Thoracic aorta (tissue), 2 donors: Measurements from ENCODE around the gene STAM. TPM values are rescaled to one million over a fixed set of nuclear protein-coding genes. Genes with fewer than 3 reads are reported as not detected.

ENCODE experiments used
- ATAC-seq: fragments of 150-250 bp; one replicate; pipeline ENCODE4 v1.8.0; 2017; ENCODE audit warnings: low read depth; ENCODE audit not compliant: insufficient number of reproducible peaks, low FRiP score
- DNase-seq: peaks from one replicate; pipeline ENCODE4 v3.0.0-alpha.2; 2020; ENCODE audit warnings: low spot score
- H3K27ac ChIP-seq, 2 donors: fragments of 200-600 bp; sonication (generic); 1 replicate in 1 of 2; 2 replicates in 1 of 2; pipeline ENCODE4 v1.5.1; 2016; ENCODE audit warnings: mild to moderate bottlenecking in 2 of 2, moderate library complexity in 2 of 2
- H3K27me3 ChIP-seq: fragments of 200-600 bp; sonication (generic); replicated peaks from 2 replicates; pipeline ENCODE4 v1.6.0; 2016; ENCODE audit warnings: mild to moderate bottlenecking; ENCODE audit not compliant: insufficient read depth
- H3K36me3 ChIP-seq: fragments of 200-600 bp; sonication (generic); one replicate; pipeline ENCODE4 v1.5.1; 2016
- H3K4me1 ChIP-seq, 2 donors: fragments of 200-600 bp; sonication (generic); 1 replicate in 1 of 2; 2 replicates in 1 of 2; pipeline versions ENCODE4 v1.5.1 to v1.6.0; 2016; ENCODE audit warnings: low read depth in 2 of 2, mild to moderate bottlenecking in 1 of 2; ENCODE audit not compliant: control insufficient read depth in 1 of 2
- H3K4me3 ChIP-seq: fragments of 200-600 bp; sonication (generic); 2 replicates; pipeline ENCODE4 v1.5.1; 2016; ENCODE audit warnings: mild to moderate bottlenecking
- H3K9me3 ChIP-seq: fragments of 200-600 bp; sonication (generic); 2 replicates; pipeline ENCODE4 v1.5.1; 2016
- CTCF ChIP-seq: fragments of 200-600 bp; sonication (generic); IDR thresholded peaks from one replicate; pipeline ENCODE4 v1.5.1; 2019; ENCODE audit warnings: antibody characterized with exemption
- total RNA-seq, 2 donors: library from RNA; depleted of rRNA; stranded (reverse); fragments of >200 nt; gene quantifications; one replicate each; pipeline versions ENCODE4 v1.1.0 to v1.2.3, GENCODE V29; 2016

STAM gene
- total RNA-seq, 2 donors from 2014 or later = 26.1 to 28.4 TPM

- H3K4me3 ChIP-seq = no peak overlapping the region
- H3K27me3 ChIP-seq = no peaks in the 10 kb centered on the region
- no peak for DNase-seq
- H3K4me1 ChIP-seq = peaks cover 6 to 13% of the 10 kb centered on the region in 2 donors
- no peak for TF ChIP-seq CTCF
- no peak overlapping the region for H3K27ac ChIP-seq
- H3K36me3 ChIP-seq = no peaks in the 10 kb centered on the region
- ATAC-seq = no peak
- no peaks in the 10 kb centered on the region for H3K9me3 ChIP-seq
These were observed 39.6 kb downstream of the STAM start for GRCh38 chr10:17683541-17683940.

- H3K27ac ChIP-seq = no peak overlapping the region
- peaks cover 6 to 13% of the 10 kb centered on the region in 2 donors for H3K4me1 ChIP-seq
- TF ChIP-seq CTCF = no peak
- no peak overlapping the region for H3K4me3 ChIP-seq
- ATAC-seq (no peak), DNase-seq (no peak)
- no peaks in the 10 kb centered on the region for H3K36me3 ChIP-seq
- no peaks in the 10 kb centered on the region for H3K27me3 ChIP-seq
- H3K9me3 ChIP-seq = no peaks in the 10 kb centered on the region
These were observed 40.6 kb downstream of the STAM start for GRCh38 chr10:17684537-17684936.

- Histone ChIP-seq H3K4me3 (no peak overlapping the region), H3K9me3 (no peaks in the 10 kb centered on the region), H3K27ac (no peak overlapping the region), H3K36me3 (no peaks in the 10 kb centered on the region), H3K4me1 (peaks cover 6 to 13% of the 10 kb centered on the region in 2 donors), H3K27me3 (no peaks in the 10 kb centered on the region)
- ATAC-seq (no peak), DNase-seq (no peak)
- TF ChIP-seq CTCF = no peak
These were observed 41.4 kb downstream of the STAM start for GRCh38 chr10:17685233-17685840.

- no peak for ATAC-seq
- H3K27me3 ChIP-seq = no peaks in the 10 kb centered on the region
- no peak for TF ChIP-seq CTCF
These were observed 43.3 kb downstream of the STAM start for GRCh38 chr10:17687117-17687831.

GRCh38 chr10:17689137-17689536 lies 45.2 kb downstream of the STAM start:
- H3K27ac ChIP-seq = no peak overlapping the region
- no peak for TF ChIP-seq CTCF
- H3K4me1 ChIP-seq = peaks cover 0 to under 1% of the 10 kb centered on the region in 2 donors
- H3K4me3 ChIP-seq = no peak overlapping the region
- no peak for DNase-seq
- ATAC-seq = no peak
- peaks cover 3% of the 10 kb centered on the region for H3K36me3 ChIP-seq
- no peaks in the 10 kb centered on the region for H3K9me3 ChIP-seq
- H3K27me3 ChIP-seq = no peaks in the 10 kb centered on the region

More at GRCh38 chr10:17687117-17687831, 43.3 kb downstream of the STAM start:
- Histone ChIP-seq H3K36me3 (no peaks in the 10 kb centered on the region), H3K9me3 (no peaks in the 10 kb centered on the region), H3K27ac (no peak overlapping the region), H3K4me3 (no peak overlapping the region), H3K4me1 (peaks cover 6 to 11% of the 10 kb centered on the region in 2 donors)
- no peak for DNase-seq
